ENCODE measurements around the gene MT1F. TPM values are rescaled to one million over a fixed set of nuclear protein-coding genes. Genes with fewer than 3 reads are reported as not detected.

Gene MT1F
- total RNA-seq, 2 experiments from 2014 or later, result 0.44 TPM; not detected in 1

DNA sequence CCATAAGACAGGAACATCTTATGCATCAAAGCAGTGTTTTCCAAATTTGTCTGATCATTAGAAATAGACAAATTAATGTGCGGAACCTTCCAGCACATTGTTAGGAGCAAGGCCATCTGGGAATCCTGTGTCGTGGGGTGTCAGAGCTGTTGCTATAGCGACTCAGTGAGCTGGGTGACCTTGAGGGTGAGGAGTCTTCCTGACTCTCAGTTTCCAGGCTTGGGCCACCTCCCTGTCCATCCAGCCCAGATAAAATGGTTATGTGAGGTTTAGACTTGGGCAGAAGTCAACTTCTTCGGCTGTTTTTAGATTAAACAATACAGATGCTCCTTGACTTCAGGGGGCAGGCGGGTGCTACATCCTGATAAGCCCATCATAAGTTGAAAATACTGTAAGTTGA, 45.1 kb downstream of the MT1F start:
- intact Hi-C loops (cut with micrococcal nuclease; ENCODE audit: unreplicated experiment), result loop anchor here (1.0 to 2.0 kb wide), 4 partner anchors 29 to 347 kb away; no protein-coding TSS in a partner anchor
- 0 out of 2 replicates have a peak, but pooled peaks cover under 1% of the 10 kb centered on the region for H3K9me3 ChIP-seq (ENCODE audit: low read length)
- H3K9me2 ChIP-seq (ENCODE audit: insufficient read depth, low read length), result no peaks in the 10 kb centered on the region
- BruUV-seq (replicated peaks), result no TSS peak
- H3K4me3 ChIP-seq (ENCODE audit: low read depth, low read length, poor library complexity, severe bottlenecking), result no peak overlapping the region
- peak overlapping the region; percentile 79; the same call in 1 of the 2 replicates for H2AFZ ChIP-seq (ENCODE audit: low read length)
- ChIA-PET CTCF (ENCODE audit: unreplicated experiment) (interaction anchor here (1.1 to 2.4 kb wide), 3 partner anchors 102 to 185 kb away, joined by 3 to 8 read pairs (median 5); no protein-coding TSS in a partner anchor), POLR2A (interaction anchor here (1.2 to 3.0 kb wide), 2 partner anchors 17 to 20 kb away, joined by 3 to 17 read pairs; partner anchors contain the start of gene MT1X)
- no peaks in the 10 kb centered on the region for H3K36me3 ChIP-seq (ENCODE audit: insufficient read depth, low read length)
- no peak overlapping the region for H3K4me2 ChIP-seq (ENCODE audit: low read length)
- H3K79me2 ChIP-seq (ENCODE audit: insufficient read depth, low read depth, low read length), result no peaks in the 10 kb centered on the region
- TF ChIP-seq, protein P1, sequence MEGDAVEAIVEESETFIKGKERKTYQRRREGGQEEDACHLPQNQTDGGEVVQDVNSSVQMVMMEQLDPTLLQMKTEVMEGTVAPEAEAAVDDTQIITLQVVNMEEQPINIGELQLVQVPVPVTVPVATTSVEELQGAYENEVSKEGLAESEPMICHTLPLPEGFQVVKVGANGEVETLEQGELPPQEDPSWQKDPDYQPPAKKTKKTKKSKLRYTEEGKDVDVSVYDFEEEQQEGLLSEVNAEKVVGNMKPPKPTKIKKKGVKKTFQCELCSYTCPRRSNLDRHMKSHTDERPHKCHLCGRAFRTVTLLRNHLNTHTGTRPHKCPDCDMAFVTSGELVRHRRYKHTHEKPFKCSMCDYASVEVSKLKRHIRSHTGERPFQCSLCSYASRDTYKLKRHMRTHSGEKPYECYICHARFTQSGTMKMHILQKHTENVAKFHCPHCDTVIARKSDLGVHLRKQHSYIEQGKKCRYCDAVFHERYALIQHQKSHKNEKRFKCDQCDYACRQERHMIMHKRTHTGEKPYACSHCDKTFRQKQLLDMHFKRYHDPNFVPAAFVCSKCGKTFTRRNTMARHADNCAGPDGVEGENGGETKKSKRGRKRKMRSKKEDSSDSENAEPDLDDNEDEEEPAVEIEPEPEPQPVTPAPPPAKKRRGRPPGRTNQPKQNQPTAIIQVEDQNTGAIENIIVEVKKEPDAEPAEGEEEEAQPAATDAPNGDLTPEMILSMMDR (conservative IDR thresholded peaks at IDR 0.05; ENCODE audit: low read length), result no peak
- TF ChIP-seq EZH2phosphoT487 (IDR thresholded peaks at IDR 0.05; ENCODE audit: borderline replicate concordance, low read depth, low read length), result no peak
- H4K20me1 ChIP-seq (ENCODE audit: insufficient read depth, low read length), result no peaks in the 10 kb centered on the region
- H3K27ac ChIP-seq (ENCODE audit: low read depth, low read length, poor library complexity, severe bottlenecking), result no peak overlapping the region
- peaks cover 6% of the 10 kb centered on the region for H3K4me1 ChIP-seq (ENCODE audit: insufficient read depth, low read length, poor library complexity, severe bottlenecking)
- no peak for DNase-seq (ENCODE audit: low spot score)

Other genes starting within 250 kb of the MT1F start
- gene AMFR, start 232.4 kb upstream of the MT1F start, total RNA-seq (2014; rRNA removed; shearing (Covaris generic)), result 87.7 and 108 TPM in 2 replicates
- 101 and 105 TPM in 2 replicates for gene AMFR, start 232.4 kb upstream of the MT1F start, total RNA-seq (2022)
- gene NUDT21, start 206.6 kb upstream of the MT1F start, total RNA-seq (2014; rRNA removed; shearing (Covaris generic)), result 123 and 229 TPM in 2 replicates
- gene NUDT21, start 206.6 kb upstream of the MT1F start, total RNA-seq (2022), result 270 and 273 TPM in 2 replicates
- gene OGFOD1, start 206.4 kb upstream of the MT1F start, total RNA-seq (2014; rRNA removed; shearing (Covaris generic)), result 35.1 and 78.7 TPM in 2 replicates
- gene OGFOD1, start 206.4 kb upstream of the MT1F start, total RNA-seq (2022), result 45.3 and 56.8 TPM in 2 replicates
- 13.9 and 15.3 TPM in 2 replicates for gene BBS2, start 137.9 kb upstream of the MT1F start, total RNA-seq (2014; rRNA removed; shearing (Covaris generic))
- gene BBS2, start 137.9 kb upstream of the MT1F start, total RNA-seq (2022), result 14.1 and 18.3 TPM in 2 replicates
- gene MT4, start 92.9 kb upstream of the MT1F start, total RNA-seq (2014; rRNA removed; shearing (Covaris generic)), result not detected in 2 replicates
- gene MT4, start 92.9 kb upstream of the MT1F start, total RNA-seq (2022), result not detected in 2 replicates
- gene MT3, start 68.4 kb upstream of the MT1F start, total RNA-seq (2014; rRNA removed; shearing (Covaris generic)), result not detected in 2 replicates
- not detected in 2 replicates for gene MT3, start 68.4 kb upstream of the MT1F start, total RNA-seq (2022)
- 27.2 and 40.0 TPM in 2 replicates for gene MT2A, start 49.4 kb upstream of the MT1F start, total RNA-seq (2014; rRNA removed; shearing (Covaris generic))
- 5.7 and 9.3 TPM in 2 replicates for gene MT2A, start 49.4 kb upstream of the MT1F start, total RNA-seq (2022)
- gene MT1E, start 32.2 kb upstream of the MT1F start, total RNA-seq (2014; rRNA removed; shearing (Covaris generic)), result not detected in 2 replicates
- gene MT1E, start 32.2 kb upstream of the MT1F start, total RNA-seq (2022), result not detected in 2 replicates
- gene MT1M, start 25.3 kb upstream of the MT1F start, total RNA-seq (2014; rRNA removed; shearing (Covaris generic)), result not detected in 2 replicates
- not detected in 2 replicates for gene MT1M, start 25.3 kb upstream of the MT1F start, total RNA-seq (2022)
- not detected in 2 replicates for gene MT1A, start 19.3 kb upstream of the MT1F start, total RNA-seq (2014; rRNA removed; shearing (Covaris generic))
- not detected in 2 replicates for gene MT1A, start 19.3 kb upstream of the MT1F start, total RNA-seq (2022)
- gene MT1B, start 6.1 kb upstream of the MT1F start, total RNA-seq (2014; rRNA removed; shearing (Covaris generic)), result not detected in 2 replicates
- gene MT1B, start 6.1 kb upstream of the MT1F start, total RNA-seq (2022), result not detected in 2 replicates
- gene MT1G, start 10.1 kb downstream of the MT1F start, total RNA-seq (2014; rRNA removed; shearing (Covaris generic)), result not detected in 2 replicates
- gene MT1G, start 10.1 kb downstream of the MT1F start, total RNA-seq (2022), result not detected in 2 replicates
- gene MT1H, start 11.9 kb downstream of the MT1F start, total RNA-seq (2014; rRNA removed; shearing (Covaris generic)), result not detected in 2 replicates
- gene MT1H, start 11.9 kb downstream of the MT1F start, total RNA-seq (2022), result not detected in 2 replicates
- 17.1 and 18.8 TPM in 2 replicates for gene MT1X, start 24.5 kb downstream of the MT1F start, total RNA-seq (2014; rRNA removed; shearing (Covaris generic))
- 14.6 and 21.2 TPM in 2 replicates for gene MT1X, start 24.5 kb downstream of the MT1F start, total RNA-seq (2022)
- gene NUP93, start 72.2 kb downstream of the MT1F start, total RNA-seq (2014; rRNA removed; shearing (Covaris generic)), result 119 and 120 TPM in 2 replicates
- 148 and 183 TPM in 2 replicates for gene NUP93, start 72.2 kb downstream of the MT1F start, total RNA-seq (2022)
- gene SLC12A3, start 207.2 kb downstream of the MT1F start, total RNA-seq (2014; rRNA removed; shearing (Covaris generic)), result 0.25 and 1.6 TPM in 2 replicates
- 0.63 and 0.88 TPM in 2 replicates for gene SLC12A3, start 207.2 kb downstream of the MT1F start, total RNA-seq (2022)